Choroid plexus epithelial cell (primary cell): Measurements from ENCODE around the gene ADARB2.

Source experiments
- DNase-seq: peaks from one replicate; pipeline ENCODE4 v3.0.0-alpha.2; 2010; ENCODE audit warnings: low read depth
- H3K4me3 ChIP-seq: 2 replicates; pipeline ENCODE4 v1.5.1; 2011; ENCODE audit warnings: low read depth, mild to moderate bottlenecking, control low read depth, low read length, moderate library complexity
- TF ChIP-seq, protein P1 (sequence below): conservative IDR thresholded peaks from 2 replicates; pipeline ENCODE4 v1.5.1; 2011; ENCODE audit warnings: low read depth, mild to moderate bottlenecking, control low read depth, inconsistent platforms, low read length, moderate library complexity

Gene ADARB2

DNA sequence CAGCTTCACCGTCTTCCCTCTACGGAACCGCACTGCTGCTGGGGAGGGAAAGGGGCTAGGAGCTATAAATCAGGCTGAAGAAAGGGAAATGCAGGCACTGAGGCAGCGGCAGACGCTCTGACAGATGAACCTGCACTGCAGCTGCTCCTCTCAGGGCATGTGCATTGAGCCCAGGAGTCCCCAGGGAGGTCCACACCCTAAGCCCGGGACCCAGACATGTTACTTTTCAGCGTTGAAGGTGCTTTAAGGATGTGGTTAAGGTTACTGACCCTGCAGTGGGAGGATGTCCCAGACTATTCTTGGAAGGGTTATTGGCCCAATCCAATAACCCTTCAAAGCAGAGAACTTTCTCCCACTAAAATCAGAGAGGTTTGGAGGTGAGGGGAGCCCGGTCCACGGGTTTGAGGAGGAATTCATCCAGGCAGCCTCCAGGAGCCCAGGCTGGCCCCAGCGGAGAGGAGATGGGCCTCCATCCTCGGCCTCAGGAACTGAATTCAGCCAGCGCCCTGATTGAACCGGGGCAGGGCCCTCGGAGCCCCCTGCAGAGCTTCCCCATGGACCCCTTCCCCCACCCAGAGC, 75.4 kb downstream of the ADARB2 start:
- TF ChIP-seq, protein P1, sequence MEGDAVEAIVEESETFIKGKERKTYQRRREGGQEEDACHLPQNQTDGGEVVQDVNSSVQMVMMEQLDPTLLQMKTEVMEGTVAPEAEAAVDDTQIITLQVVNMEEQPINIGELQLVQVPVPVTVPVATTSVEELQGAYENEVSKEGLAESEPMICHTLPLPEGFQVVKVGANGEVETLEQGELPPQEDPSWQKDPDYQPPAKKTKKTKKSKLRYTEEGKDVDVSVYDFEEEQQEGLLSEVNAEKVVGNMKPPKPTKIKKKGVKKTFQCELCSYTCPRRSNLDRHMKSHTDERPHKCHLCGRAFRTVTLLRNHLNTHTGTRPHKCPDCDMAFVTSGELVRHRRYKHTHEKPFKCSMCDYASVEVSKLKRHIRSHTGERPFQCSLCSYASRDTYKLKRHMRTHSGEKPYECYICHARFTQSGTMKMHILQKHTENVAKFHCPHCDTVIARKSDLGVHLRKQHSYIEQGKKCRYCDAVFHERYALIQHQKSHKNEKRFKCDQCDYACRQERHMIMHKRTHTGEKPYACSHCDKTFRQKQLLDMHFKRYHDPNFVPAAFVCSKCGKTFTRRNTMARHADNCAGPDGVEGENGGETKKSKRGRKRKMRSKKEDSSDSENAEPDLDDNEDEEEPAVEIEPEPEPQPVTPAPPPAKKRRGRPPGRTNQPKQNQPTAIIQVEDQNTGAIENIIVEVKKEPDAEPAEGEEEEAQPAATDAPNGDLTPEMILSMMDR: no peak
- DNase-seq: no peak
- H3K4me3 ChIP-seq: no peak overlapping the region

DNA sequence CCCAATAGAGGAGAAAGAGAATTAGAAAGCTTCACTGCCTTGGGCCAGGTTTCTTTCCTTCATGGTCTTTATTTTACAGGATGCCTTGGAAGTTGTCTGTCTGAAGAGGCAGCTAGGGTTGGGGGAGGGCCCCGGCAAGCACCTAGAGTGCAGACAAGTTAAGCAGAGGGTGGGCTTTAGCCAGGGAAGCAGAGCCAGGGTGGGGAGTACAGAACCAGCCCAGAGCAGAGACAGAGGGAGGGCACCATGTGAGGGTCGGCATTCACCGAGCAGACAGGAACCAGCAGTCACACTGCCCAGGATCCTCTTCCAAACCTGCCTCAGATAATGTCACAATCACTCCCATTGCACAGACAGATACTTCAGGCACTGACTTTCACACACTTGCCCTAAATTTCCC, 75.9 kb downstream of the ADARB2 start:
- no peak for DNase-seq
- H3K4me3 ChIP-seq: no peak overlapping the region
- TF ChIP-seq, protein P1: no peak

DNA sequence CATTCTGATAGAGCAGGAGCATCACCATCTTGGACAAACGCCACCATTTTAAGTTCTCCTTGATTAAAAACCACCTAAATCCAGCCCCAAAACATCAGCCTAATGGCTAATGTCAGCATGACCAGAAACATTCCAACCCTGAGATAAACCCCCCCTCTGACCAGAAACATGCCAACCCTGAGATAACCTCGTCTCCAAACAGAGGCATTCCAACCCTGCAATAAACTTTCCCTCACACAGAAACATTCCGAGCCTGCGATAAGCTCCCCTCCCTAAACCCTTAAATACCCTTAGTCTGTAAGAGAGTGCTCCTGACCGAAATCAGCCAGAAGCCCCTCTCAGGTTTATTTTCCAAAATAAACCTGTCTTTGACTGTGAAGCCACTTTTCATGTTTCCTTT, 76.5 kb downstream of the ADARB2 start:
- H3K4me3 ChIP-seq: no peak overlapping the region
- TF ChIP-seq, protein P1: no peak

DNA sequence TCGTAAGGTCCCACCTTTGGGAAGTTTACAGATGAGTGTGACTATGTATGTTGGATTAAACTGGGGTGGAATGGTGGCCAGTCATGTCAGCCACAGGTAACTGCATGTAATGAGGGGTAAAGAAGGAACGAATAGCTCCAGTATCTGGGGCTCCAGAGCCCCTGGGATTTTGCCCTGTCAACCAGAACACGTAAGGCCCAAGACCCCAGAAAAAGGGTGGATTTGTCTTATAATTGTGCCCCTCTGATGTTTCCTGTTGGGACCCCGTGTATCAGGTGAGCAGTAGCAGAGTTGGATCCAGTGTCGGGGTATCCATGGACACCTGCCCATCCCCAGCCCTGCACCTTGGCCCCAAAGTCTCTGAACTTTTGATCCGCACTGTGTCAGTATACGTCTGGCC, 76.9 kb downstream of the ADARB2 start:
- TF ChIP-seq, protein P1: no peak
- DNase-seq: no peak
- H3K4me3 ChIP-seq: no peak overlapping the region

More for the DNA sequence above, 76.5 kb downstream of the ADARB2 start:
- DNase-seq: no peak

DNA sequence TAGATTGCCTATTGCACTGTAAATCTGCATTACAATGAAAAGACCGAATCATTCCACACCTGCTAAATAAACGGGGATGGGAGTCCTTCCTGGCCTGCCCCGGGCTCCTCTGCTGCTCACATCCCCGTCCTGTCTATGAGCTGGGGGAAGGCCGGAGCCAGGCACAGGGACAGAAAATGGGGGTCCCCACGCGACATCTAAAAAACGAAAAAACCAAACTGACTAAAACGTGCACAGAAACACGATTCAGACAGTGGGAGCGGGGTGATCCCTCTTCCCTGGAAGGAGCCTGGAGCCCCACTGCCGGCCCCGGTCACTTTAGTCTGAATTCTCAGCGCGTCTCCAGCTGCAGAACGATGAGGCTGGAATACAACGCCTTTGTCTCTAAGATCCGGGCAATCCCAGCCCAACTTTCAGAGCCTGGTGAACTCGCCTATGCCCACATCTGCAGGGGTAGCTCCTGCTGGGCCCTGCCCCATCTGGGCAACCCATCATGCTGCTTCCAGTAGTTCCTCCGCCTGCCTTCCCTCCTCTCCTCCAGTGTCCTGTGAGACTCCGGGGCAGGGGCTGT, 78.0 kb downstream of the ADARB2 start:
- no peak overlapping the region for H3K4me3 ChIP-seq
- TF ChIP-seq, protein P1: no peak
- DNase-seq: no peak

DNA sequence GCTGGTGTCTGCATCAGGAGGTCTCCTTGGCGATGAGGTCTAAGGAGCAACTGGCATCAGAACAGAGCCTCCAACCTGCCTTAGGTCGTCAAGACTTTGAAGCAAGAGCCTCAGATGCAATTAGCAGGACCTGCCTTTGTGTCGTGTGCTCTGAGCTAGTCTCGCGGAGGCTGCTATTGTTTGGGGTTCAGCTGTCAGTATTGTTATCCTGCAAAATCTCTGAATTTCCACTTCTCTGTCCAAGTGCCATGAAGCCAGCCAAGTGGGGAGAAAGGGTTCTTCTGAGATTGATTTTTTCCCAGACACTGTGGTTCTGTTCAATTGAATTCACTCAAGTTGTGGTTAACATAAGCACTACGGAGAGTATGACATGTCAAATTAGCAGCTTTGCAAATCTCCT, 78.7 kb downstream of the ADARB2 start:
- no peak for DNase-seq
- TF ChIP-seq, protein P1: no peak

DNA sequence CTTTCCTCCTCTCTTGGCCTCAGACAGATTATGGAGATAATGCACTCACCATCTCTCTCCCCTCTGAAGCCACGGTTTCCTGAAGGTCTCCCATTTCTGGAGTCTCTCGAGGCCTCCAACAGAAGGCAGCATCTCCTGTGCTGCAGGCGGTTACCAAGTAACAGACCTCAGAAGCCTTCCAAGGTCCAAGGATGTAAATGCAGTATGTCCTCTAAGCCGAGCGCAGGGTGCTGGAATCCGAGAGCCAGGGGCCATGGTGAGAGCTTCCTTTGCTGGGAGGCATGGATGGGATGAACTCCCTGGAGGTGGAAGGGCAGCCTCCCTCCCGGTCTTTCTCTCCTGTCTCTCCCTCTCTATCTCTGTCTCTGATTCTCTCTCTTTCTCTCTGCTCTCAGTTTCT, 79.8 kb downstream of the ADARB2 start:
- no peak overlapping the region for H3K4me3 ChIP-seq
- DNase-seq: no peak
- TF ChIP-seq, protein P1: no peak

More for the DNA sequence above, 78.7 kb downstream of the ADARB2 start:
- H3K4me3 ChIP-seq: no peak overlapping the region
